GM19452 (cell line): ENCODE results near the gene COBL.

Experiments used
- ATAC-seq: cut with Tn5 transposase; IDR thresholded peaks from one replicate; pipeline ENCODE4 v1.9.1; 2021; ENCODE audit not compliant: unreplicated experiment

Gene COBL

GRCh38 chr7:51126813-51127617 lies 189.6 kb downstream of the COBL start:
- no peak for ATAC-seq

- ATAC-seq = no peak
Measured at GRCh38 chr7:51126324-51126723, 190.3 kb downstream of the COBL start.

- no peak for ATAC-seq
Measured at GRCh38 chr7:51124321-51124720, 192.3 kb downstream of the COBL start.

GRCh38 chr7:51123322-51124019 lies 193.1 kb downstream of the COBL start:
- no peak for ATAC-seq

GRCh38 chr7:51121931-51122425 lies 194.6 kb downstream of the COBL start:
- ATAC-seq = no peak

- no peak for ATAC-seq
Measured at GRCh38 chr7:51121036-51121790, 195.4 kb downstream of the COBL start.

- ATAC-seq = no peak
Measured at GRCh38 chr7:51118628-51119027, 198.0 kb downstream of the COBL start.

- no peak for ATAC-seq
Measured at GRCh38 chr7:51114501-51114900, 202.1 kb downstream of the COBL start.

- no peak for ATAC-seq
Measured at GRCh38 chr7:51113962-51114361, 202.6 kb downstream of the COBL start.

GRCh38 chr7:51113560-51113959 lies 203.0 kb downstream of the COBL start:
- ATAC-seq = no peak

- no peak for ATAC-seq
Measured at GRCh38 chr7:51111241-51111940, 205.2 kb downstream of the COBL start.

- ATAC-seq = no peak
Measured at GRCh38 chr7:51108134-51108533, 208.5 kb downstream of the COBL start.

GRCh38 chr7:51104278-51104677 lies 212.3 kb downstream of the COBL start:
- no peak for ATAC-seq

GRCh38 chr7:51103718-51104117 lies 212.9 kb downstream of the COBL start:
- ATAC-seq = no peak

- no peak for ATAC-seq
Measured at GRCh38 chr7:51102828-51103227, 213.8 kb downstream of the COBL start.

- ATAC-seq = no peak
Measured at GRCh38 chr7:51101111-51101757, 215.4 kb downstream of the COBL start.

- no peak for ATAC-seq
Measured at GRCh38 chr7:51090411-51090810, 226.2 kb downstream of the COBL start.

- ATAC-seq = no peak
Measured at GRCh38 chr7:51085034-51085692, 231.4 kb downstream of the COBL start.

- ATAC-seq = no peak
Measured at GRCh38 chr7:51084121-51084520, 232.5 kb downstream of the COBL start.
